Osteocyte (in vitro differentiated cells): ENCODE measurements around the gene KDF1. TPM values are rescaled to one million over a fixed set of nuclear protein-coding genes. Genes with fewer than 3 reads are reported as not detected.

Experiments
- DNase-seq: peaks from one replicate; pipeline ENCODE4 v3.0.0; 2021; ENCODE audit warnings: mixed read lengths; ENCODE audit not compliant: unreplicated experiment; ENCODE audit errors: extremely low spot score
- H3K27ac Mint-ChIP-seq: one replicate; pipeline ENCODE4 v1.8.0; 2021; ENCODE audit warnings: mild to moderate bottlenecking, mixed read lengths; ENCODE audit not compliant: unreplicated experiment
- H3K27me3 Mint-ChIP-seq: one replicate; pipeline ENCODE4 v1.8.0; 2021; ENCODE audit warnings: mixed read lengths; ENCODE audit not compliant: unreplicated experiment
- H3K36me3 Mint-ChIP-seq: one replicate; pipeline ENCODE4 v1.8.0; 2021; ENCODE audit warnings: mixed read lengths; ENCODE audit not compliant: unreplicated experiment
- H3K4me1 Mint-ChIP-seq: one replicate; pipeline ENCODE4 v1.8.0; 2021; ENCODE audit warnings: mixed read lengths; ENCODE audit not compliant: unreplicated experiment
- H3K4me3 Mint-ChIP-seq: one replicate; pipeline ENCODE4 v1.8.0; 2021; ENCODE audit warnings: mild to moderate bottlenecking, moderate library complexity, mixed read lengths; ENCODE audit not compliant: unreplicated experiment
- H3K9me3 Mint-ChIP-seq: one replicate; pipeline ENCODE4 v1.8.0; 2021; ENCODE audit warnings: mixed read lengths; ENCODE audit not compliant: unreplicated experiment
- CTCF ChIP-seq: fragments of 200-600 bp; sonication (generic); IDR thresholded peaks from 2 replicates; pipeline ENCODE4 v1.5.0; 2021; ENCODE audit warnings: antibody characterized with exemption, mild to moderate bottlenecking, moderate library complexity
- total RNA-seq: library from RNA; stranded (reverse); gene quantifications from 2 replicates; pipeline ENCODE4 v1.2.1, GENCODE V29; 2021

Gene KDF1
- total RNA-seq, 1 donor from 2014 or later: not detected

GRCh38 chr1:27001570-27002360 lies 41.5 kb upstream of the KDF1 start:
- no peak for DNase-seq
- peak overlapping the region; percentile 95 for H3K27ac Mint-ChIP-seq
- H3K4me1 Mint-ChIP-seq: peaks cover 71% of the 10 kb centered on the region
- H3K9me3 Mint-ChIP-seq: no peaks in the 10 kb centered on the region
- TF ChIP-seq CTCF: no peak
- no peaks in the 10 kb centered on the region for H3K27me3 Mint-ChIP-seq
- H3K36me3 Mint-ChIP-seq: no peaks in the 10 kb centered on the region
- H3K4me3 Mint-ChIP-seq: no peak overlapping the region

GRCh38 chr1:27000817-27001460 lies 40.7 kb upstream of the KDF1 start:
- Mint-ChIP-seq H3K36me3 (no peaks in the 10 kb centered on the region), H3K4me3 (no peak overlapping the region), H3K27me3 (no peaks in the 10 kb centered on the region), H3K9me3 (no peaks in the 10 kb centered on the region), H3K27ac (peak overlapping the region; percentile 95), H3K4me1 (peaks cover 75% of the 10 kb centered on the region)
- TF ChIP-seq CTCF: no peak
- DNase-seq: no peak

- H3K4me3 Mint-ChIP-seq: no peak overlapping the region
- DNase-seq: no peak
- H3K27me3 Mint-ChIP-seq: no peaks in the 10 kb centered on the region
- peaks cover 79% of the 10 kb centered on the region for H3K4me1 Mint-ChIP-seq
- TF ChIP-seq CTCF: no peak
- no peaks in the 10 kb centered on the region for H3K9me3 Mint-ChIP-seq
- peak overlapping the region; percentile 95 for H3K27ac Mint-ChIP-seq
- H3K36me3 Mint-ChIP-seq: no peaks in the 10 kb centered on the region
Observed at GRCh38 chr1:27000090-27000816, 40.0 kb upstream of the KDF1 start.

GRCh38 chr1:26999440-26999987 lies 39.2 kb upstream of the KDF1 start:
- DNase-seq: peak; percentile 93
- Mint-ChIP-seq H3K4me3 (peak overlapping the region; percentile 51), H3K4me1 (peaks cover 78% of the 10 kb centered on the region), H3K36me3 (no peaks in the 10 kb centered on the region), H3K9me3 (no peaks in the 10 kb centered on the region), H3K27me3 (no peaks in the 10 kb centered on the region), H3K27ac (peak overlapping the region; percentile 95)
- peak; percentile 25 for TF ChIP-seq CTCF
